ENCODE data around the gene AOAH.

DNA sequence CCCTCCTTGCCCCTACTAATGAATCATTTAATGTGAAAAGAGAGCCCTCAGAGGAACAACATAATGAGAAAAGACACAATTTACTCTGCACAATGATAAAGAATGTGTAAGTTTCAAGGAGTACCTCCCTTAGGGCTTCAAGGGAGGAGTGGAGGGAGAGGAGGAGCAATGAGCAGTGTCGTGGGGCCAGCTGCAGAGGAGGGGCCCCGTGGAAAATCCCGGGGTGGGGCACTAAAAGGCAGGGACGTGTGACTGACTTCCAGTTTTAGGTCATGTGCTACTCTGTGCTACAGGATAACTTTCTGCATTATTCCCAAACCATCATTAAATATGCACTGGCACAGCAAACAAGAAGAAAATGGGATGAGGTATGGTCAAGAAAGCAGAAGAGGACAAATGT lies 226.5 kb downstream of the AOAH start:
- TF ChIP-seq, protein P1, sequence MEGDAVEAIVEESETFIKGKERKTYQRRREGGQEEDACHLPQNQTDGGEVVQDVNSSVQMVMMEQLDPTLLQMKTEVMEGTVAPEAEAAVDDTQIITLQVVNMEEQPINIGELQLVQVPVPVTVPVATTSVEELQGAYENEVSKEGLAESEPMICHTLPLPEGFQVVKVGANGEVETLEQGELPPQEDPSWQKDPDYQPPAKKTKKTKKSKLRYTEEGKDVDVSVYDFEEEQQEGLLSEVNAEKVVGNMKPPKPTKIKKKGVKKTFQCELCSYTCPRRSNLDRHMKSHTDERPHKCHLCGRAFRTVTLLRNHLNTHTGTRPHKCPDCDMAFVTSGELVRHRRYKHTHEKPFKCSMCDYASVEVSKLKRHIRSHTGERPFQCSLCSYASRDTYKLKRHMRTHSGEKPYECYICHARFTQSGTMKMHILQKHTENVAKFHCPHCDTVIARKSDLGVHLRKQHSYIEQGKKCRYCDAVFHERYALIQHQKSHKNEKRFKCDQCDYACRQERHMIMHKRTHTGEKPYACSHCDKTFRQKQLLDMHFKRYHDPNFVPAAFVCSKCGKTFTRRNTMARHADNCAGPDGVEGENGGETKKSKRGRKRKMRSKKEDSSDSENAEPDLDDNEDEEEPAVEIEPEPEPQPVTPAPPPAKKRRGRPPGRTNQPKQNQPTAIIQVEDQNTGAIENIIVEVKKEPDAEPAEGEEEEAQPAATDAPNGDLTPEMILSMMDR (IDR thresholded peaks at IDR 0.05; ENCODE audit: low read depth, low read length, poor library complexity, severe bottlenecking): no peak
- no peak for TF ChIP-seq EZH2phosphoT487 (IDR thresholded peaks at IDR 0.05; ENCODE audit: borderline replicate concordance, low read length)

Measured in DOHH2 (cell line).